Ascending aorta (tissue), 2 donors: Measurements from ENCODE around the gene ITGAD. TPM values are rescaled to one million over a fixed set of nuclear protein-coding genes. Genes with fewer than 3 reads are reported as not detected.

Experiments used
- DNase-seq, 2 donors: peaks; one replicate each; pipeline ENCODE4 v3.0.0-alpha.2; 2019; ENCODE audit warnings: low spot score in 2 of 2
- H3K27ac ChIP-seq, 2 donors: fragments of 200-600 bp; sonication (generic); one replicate each; pipeline ENCODE4 v1.5.1; 2016 to 2017; ENCODE audit warnings: mild to moderate bottlenecking in 1 of 2
- H3K27me3 ChIP-seq: fragments of 200-600 bp; sonication (generic); one replicate; pipeline ENCODE4 v1.5.1; 2017
- H3K36me3 ChIP-seq, 2 donors: fragments of 200-600 bp; sonication (generic); one replicate each; pipeline ENCODE4 v1.5.1; 2016
- H3K4me1 ChIP-seq, 2 donors: fragments of 200-600 bp; sonication (generic); one replicate each; pipeline ENCODE4 v1.5.1; 2016 to 2017; ENCODE audit warnings: mild to moderate bottlenecking in 1 of 2
- H3K4me3 ChIP-seq, 2 donors: fragments of 200-600 bp; sonication (generic); one replicate each; pipeline ENCODE4 v1.5.1; 2016 to 2017; ENCODE audit warnings: mild to moderate bottlenecking in 1 of 2
- H3K9me3 ChIP-seq, 2 donors: fragments of 200-600 bp; sonication (generic); one replicate each; pipeline ENCODE4 v1.5.1; 2016
- CTCF ChIP-seq, 3 experiments: fragments of 200-600 bp in 2 of 3; fragments of 450-650 bp in 1 of 3; sonication (generic) in 2 of 3; IDR thresholded peaks; one replicate each; pipeline ENCODE4 v1.5.1; 2016 to 2019; ENCODE audit warnings: antibody characterized with exemption in 3 of 3, mild to moderate bottlenecking in 1 of 3, moderate library complexity in 1 of 3
- intact Hi-C: fragments of 100-400 bp; cut with DNase I; formaldehyde crosslinking; loops from one replicate; pipeline ENCODE4 v1.15.1; 2023
- total RNA-seq: library from RNA; depleted of rRNA; stranded (reverse); fragments of >200 nt; gene quantifications from one replicate; pipeline ENCODE4 v1.1.0, GENCODE V29; 2016

ITGAD gene
- total RNA-seq, 1 donor from 2014 or later: not detected

GRCh38 chr16:31464781-31465260 lies 71.7 kb downstream of the ITGAD start:
- peaks cover 5 to 7% of the 10 kb centered on the region in 2 donors for H3K4me1 ChIP-seq
- no peak for DNase-seq
- no peaks in the 10 kb centered on the region for H3K27me3 ChIP-seq
- no peak overlapping the region for H3K4me3 ChIP-seq
- intact Hi-C loops: no loop called here
- peaks cover 35 to 50% of the 10 kb centered on the region in 2 donors for H3K36me3 ChIP-seq
- H3K9me3 ChIP-seq: no peaks in the 10 kb centered on the region
- TF ChIP-seq CTCF (IDR thresholded peaks at IDR 0.05): no peak
- no peak overlapping the region for H3K27ac ChIP-seq

GRCh38 chr16:31465788-31466370 lies 72.7 kb downstream of the ITGAD start:
- H3K27me3 ChIP-seq: no peaks in the 10 kb centered on the region
- H3K4me3 ChIP-seq: no peak overlapping the region
- intact Hi-C loops: no loop called here
- H3K9me3 ChIP-seq: no peaks in the 10 kb centered on the region
- peaks cover 35 to 50% of the 10 kb centered on the region in 2 donors for H3K36me3 ChIP-seq
- H3K27ac ChIP-seq: no peak overlapping the region
- no peak for DNase-seq
- H3K4me1 ChIP-seq: peaks cover 0 to 11% of the 10 kb centered on the region in 2 donors
- no peak for TF ChIP-seq CTCF (IDR thresholded peaks at IDR 0.05)

GRCh38 chr16:31466381-31466841 lies 73.3 kb downstream of the ITGAD start:
- Histone ChIP-seq H3K27me3 (no peaks in the 10 kb centered on the region), H3K9me3 (no peaks in the 10 kb centered on the region), H3K27ac (no peak overlapping the region), H3K36me3 (peaks cover 35 to 50% of the 10 kb centered on the region in 2 donors), H3K4me3 (no peak overlapping the region), H3K4me1 (peaks cover 0 to 16% of the 10 kb centered on the region in 2 donors)
- DNase-seq: no peak
- no peak for TF ChIP-seq CTCF (IDR thresholded peaks at IDR 0.05)
- intact Hi-C loops: no loop called here

GRCh38 chr16:31467151-31467773 lies 74.1 kb downstream of the ITGAD start:
- no peak for TF ChIP-seq CTCF (IDR thresholded peaks at IDR 0.05)
- Histone ChIP-seq H3K27ac (no peak overlapping the region), H3K4me1 (peaks cover 0 to 16% of the 10 kb centered on the region in 2 donors), H3K9me3 (no peaks in the 10 kb centered on the region), H3K27me3 (no peaks in the 10 kb centered on the region), H3K4me3 (no peak overlapping the region), H3K36me3 (peaks cover 35 to 46% of the 10 kb centered on the region in 2 donors)
- intact Hi-C loops: no loop called here
- DNase-seq: no peak

GRCh38 chr16:31467858-31468257 lies 74.7 kb downstream of the ITGAD start:
- DNase-seq: no peak
- intact Hi-C loops: no loop called here
- H3K4me1 ChIP-seq: peaks cover 0 to 16% of the 10 kb centered on the region in 2 donors
- TF ChIP-seq CTCF (IDR thresholded peaks at IDR 0.05): no peak
- peaks cover 30 to 40% of the 10 kb centered on the region in 2 donors for H3K36me3 ChIP-seq
- no peaks in the 10 kb centered on the region for H3K9me3 ChIP-seq
- H3K27ac ChIP-seq: no peak overlapping the region
- no peak overlapping the region for H3K4me3 ChIP-seq
- H3K27me3 ChIP-seq: no peaks in the 10 kb centered on the region
